WTC11 (cell line): ENCODE results near the gene MMP23B.
"Not testable (repeated sequence)": the region's sequence is repeated elsewhere in the genome, so short reads cannot be mapped to it uniquely, and the experiment has no call there.

Source experiments
- AFF4 ChIP-seq: sonication (generic); formaldehyde crosslinking; IDR thresholded peaks from 2 replicates; pipeline ENCODE4 v1.8.1; 2023; ENCODE audit warnings: mild to moderate bottlenecking, missing genetic modification reagents, borderline replicate concordance
- ATF2 ChIP-seq: sonication (generic); formaldehyde crosslinking; IDR thresholded peaks from 2 replicates; pipeline ENCODE4 v1.8.1; 2022; ENCODE audit warnings: low read depth, missing genetic modification reagents, borderline replicate concordance
- ATF3 ChIP-seq: sonication (generic); formaldehyde crosslinking; conservative IDR thresholded peaks from 2 replicates; pipeline ENCODE4 v1.8.1; 2022; ENCODE audit warnings: mild to moderate bottlenecking, missing genetic modification reagents
- CTCF ChIP-seq: fragments of 200-600 bp; IDR thresholded peaks from 2 replicates; pipeline ENCODE4 v1.8.0; 2022; ENCODE audit warnings: antibody characterized with exemption
- E2F4 ChIP-seq: sonication (generic); formaldehyde crosslinking; IDR thresholded peaks from 2 replicates; pipeline ENCODE4 v1.8.1; 2022; ENCODE audit warnings: low read depth, mild to moderate bottlenecking, moderate library complexity, missing genetic modification reagents, borderline replicate concordance
- E2F5 ChIP-seq: sonication (generic); formaldehyde crosslinking; IDR thresholded peaks from 2 replicates; pipeline ENCODE4 v1.8.1; 2022; ENCODE audit warnings: mild to moderate bottlenecking, moderate library complexity, missing genetic modification reagents
- GRHL2 ChIP-seq: fragments of 250-450 bp; sonication (Bioruptor Pico); IDR thresholded peaks from 2 replicates; pipeline ENCODE4 v1.8.0; 2022; ENCODE audit warnings: mild to moderate bottlenecking, moderate library complexity; ENCODE audit not compliant: insufficient replicate concordance, severe bottlenecking
- HMGXB4 ChIP-seq: sonication (generic); formaldehyde crosslinking; IDR thresholded peaks from 2 replicates; pipeline ENCODE4 v1.8.1; 2023; ENCODE audit warnings: mild to moderate bottlenecking, moderate library complexity, missing genetic modification reagents
- JUN ChIP-seq: sonication (generic); formaldehyde crosslinking; IDR thresholded peaks from 2 replicates; pipeline ENCODE4 v1.8.0; 2023; ENCODE audit warnings: mild to moderate bottlenecking, missing genetic modification reagents
- NFE2L1 ChIP-seq: sonication (generic); formaldehyde crosslinking; IDR thresholded peaks from 2 replicates; pipeline ENCODE4 v1.8.1; 2023; ENCODE audit warnings: missing genetic modification reagents
- RELA ChIP-seq: sonication (generic); formaldehyde crosslinking; IDR thresholded peaks from 2 replicates; pipeline ENCODE4 v1.8.1; 2022; ENCODE audit warnings: missing genetic modification reagents, mild to moderate bottlenecking, borderline replicate concordance
- ZBTB43 ChIP-seq: sonication (generic); formaldehyde crosslinking; IDR thresholded peaks from 2 replicates; pipeline ENCODE4 v1.8.1; 2023; ENCODE audit warnings: mild to moderate bottlenecking, missing genetic modification reagents
- ZNF281 ChIP-seq: sonication (generic); formaldehyde crosslinking; IDR thresholded peaks from 2 replicates; pipeline ENCODE4 v1.8.0; 2023; ENCODE audit warnings: mild to moderate bottlenecking, missing genetic modification reagents

GRCh38 chr1:1662392-1662791 lies 30.4 kb downstream of the MMP23B start:
- TF ChIP-seq JUN; NFE2L1 (CRISPR knock-in tag); E2F5 (CRISPR knock-in tag); ATF3 (CRISPR knock-in tag); CTCF; ZNF281 (CRISPR knock-in tag); GRHL2 (CRISPR knock-in tag); ZBTB43; RELA (CRISPR knock-in tag); HMGXB4 (CRISPR knock-in tag); E2F4 (CRISPR knock-in tag); AFF4; ATF2 (CRISPR knock-in tag): not testable (repeated sequence)
